A549 treated with GW870086 at 1 μM for 4 hours (cell line): Measurements from ENCODE around the gene ELOF1. TPM values are rescaled to one million over a fixed set of nuclear protein-coding genes. Genes with fewer than 3 reads are reported as not detected.

Source experiments
- total RNA-seq: library from RNA; stranded (reverse); fragments of 200-300 nt; extraction: Qiagen RNA extraction; gene quantifications from 5 replicates; pipeline ENCODE4 v1.2.3, GENCODE V29; 2022; ENCODE audit warnings: low read depth

ELOF1 gene
- 90.8 to 109 TPM (median 97.1 TPM) in 5 replicates for total RNA-seq

GRCh38 chr19:11558881-11559828 lies at the start of gene ELOF1:
TSS of gene ELOF1 (minus strand) at chr19:11559230. CDS start at chr19:11554347, 4,883 bp downstream.

GRCh38 chr19:11597202-11598102 lies 38.4 kb upstream of the ELOF1 start, which contains the start of gene ZNF627:
TSS of gene ZNF627 (plus strand) at chr19:11597483. CDS start at chr19:11597628, 145 bp downstream.

GRCh38 chr19:11577451-11578257 lies 18.6 kb upstream of the ELOF1 start, which contains the start of gene ACP5:
TSS of gene ACP5 (minus strand) at chr19:11577645. CDS start at chr19:11577317, 328 bp downstream.

GRCh38 chr19:11538232-11539036 lies 20.6 kb downstream of the ELOF1 start, which contains the start of gene CNN1:
TSS of gene CNN1 (plus strand) at chr19:11538851. CDS start at chr19:11538928, 77 bp downstream.

GRCh38 chr19:11528551-11529341 lies 30.3 kb downstream of the ELOF1 start, which contains the start of gene ECSIT:
TSS of gene ECSIT (minus strand) at chr19:11529134. CDS start at chr19:11519170, 9,964 bp downstream.

GRCh38 chr19:11505504-11506100 lies 53.4 kb downstream of the ELOF1 start, which contains the start of gene ZNF653:
TSS of gene ZNF653 (minus strand) at chr19:11505839. CDS start at chr19:11505786, 53 bp downstream.

Other genes starting within 250 kb of the ELOF1 start
- gene RAB3D, start 219.6 kb downstream of the ELOF1 start, total RNA-seq, result 3.3 to 5.0 TPM (median 4.4 TPM) in 5 replicates
- gene TMEM205, start 213.0 kb downstream of the ELOF1 start, total RNA-seq, result 93.3 to 126 TPM (median 112 TPM) in 5 replicates
- gene CCDC159, start 212.7 kb downstream of the ELOF1 start, total RNA-seq, result 3.1 to 4.8 TPM (median 4.0 TPM) in 5 replicates
- gene PLPPR2, start 203.8 kb downstream of the ELOF1 start, total RNA-seq, result 7.3 to 10.9 TPM (median 9.5 TPM) in 5 replicates
- gene SWSAP1, start 184.6 kb downstream of the ELOF1 start, total RNA-seq, result 1.5 to 2.2 TPM (median 2.0 TPM) in 5 replicates
- 3.1 to 6.8 TPM (median 4.0 TPM) in 5 replicates for gene EPOR, start 174.9 kb downstream of the ELOF1 start, total RNA-seq
- 0.66 to 2.4 TPM (median 1.9 TPM) in 5 replicates for gene RGL3, start 139.9 kb downstream of the ELOF1 start, total RNA-seq
- gene ODAD3, start 124.1 kb downstream of the ELOF1 start, total RNA-seq, result 0.82 to 2.4 TPM (median 1.1 TPM) in 5 replicates
- gene PRKCSH, start 123.6 kb downstream of the ELOF1 start, total RNA-seq, result 242 to 262 TPM (median 254 TPM) in 5 replicates
- 0.05 to 0.19 TPM (median 0.11 TPM) in 4 of 5 replicates, not detected in the other for gene ELAVL3, start 78.2 kb downstream of the ELOF1 start, total RNA-seq
- 3.6 to 6.0 TPM (median 4.2 TPM) in 5 replicates for gene ZNF653, start 53.4 kb downstream of the ELOF1 start, total RNA-seq
- gene ECSIT, start 30.1 kb downstream of the ELOF1 start, total RNA-seq, result 25.8 to 32.7 TPM (median 31.3 TPM) in 5 replicates
- gene CNN1, start 20.4 kb downstream of the ELOF1 start, total RNA-seq, result 0.25 to 0.80 TPM (median 0.48 TPM) in 5 replicates
- 0.26 to 0.55 TPM (median 0.39 TPM) in 4 of 5 replicates, not detected in the other for gene ACP5, start 18.4 kb upstream of the ELOF1 start, total RNA-seq
- gene ZNF627, start 38.3 kb upstream of the ELOF1 start, total RNA-seq, result 2.0 to 5.0 TPM (median 3.8 TPM) in 5 replicates
- gene ZNF823, start 179.7 kb upstream of the ELOF1 start, total RNA-seq, result 2.0 to 3.4 TPM (median 2.6 TPM) in 5 replicates
- gene ZNF441, start 207.8 kb upstream of the ELOF1 start, total RNA-seq, result not detected in 5 replicates
- gene ZNF491, start 239.3 kb upstream of the ELOF1 start, total RNA-seq, result not detected in 5 replicates